Spinal cord (tissue), 10 donors: ENCODE data around the gene FBXL14. TPM values are rescaled to one million over a fixed set of nuclear protein-coding genes. Genes with fewer than 3 reads are reported as not detected.

Experiments
- DNase-seq, 6 donors: peaks; one replicate each; pipeline versions ENCODE4 v3.0.0 to v3.0.0-alpha.2; 2013 to 2015; ENCODE audit warnings: low spot score in 6 of 6, low read depth in 4 of 6
- H3K27ac ChIP-seq: one replicate; pipeline ENCODE4 v1.5.1; 2013; ENCODE audit warnings: low read depth, low read length, control low read depth
- H3K27me3 ChIP-seq: one replicate; pipeline ENCODE4 v1.6.1; 2013; ENCODE audit warnings: low read length; ENCODE audit not compliant: control insufficient read depth, insufficient read depth
- H3K36me3 ChIP-seq: one replicate; pipeline ENCODE4 v1.6.1; 2013; ENCODE audit warnings: low read length; ENCODE audit not compliant: control insufficient read depth, insufficient read depth
- H3K4me1 ChIP-seq: one replicate; pipeline ENCODE4 v1.6.1; 2013; ENCODE audit warnings: low read length; ENCODE audit not compliant: control insufficient read depth, insufficient read depth
- H3K4me3 ChIP-seq: one replicate; pipeline ENCODE4 v1.5.1; 2013; ENCODE audit warnings: low read depth, low read length, control low read depth
- H3K9me3 ChIP-seq: one replicate; pipeline ENCODE4 v1.6.1; 2013; ENCODE audit warnings: low read length; ENCODE audit not compliant: control insufficient read depth, insufficient read depth
- WGBS: methylation state at CpG from one replicate; pipeline ENCODE4 v1.1.5; 2013; ENCODE audit warnings: missing lambda C conversion rate; ENCODE audit not compliant: insufficient coverage; 5-methylcytosine and 5-hydroxymethylcytosine counted together
- polyA plus RNA-seq, 2 donors: library from polyadenylated mRNA; unstranded; fragments of 120-200 nt; gene quantifications; one replicate each; pipeline ENCODE4 v1.2.1, GENCODE V29; 2013; ENCODE audit not compliant: insufficient read length in 2 of 2
- total RNA-seq, 2 donors: library from RNA; depleted of rRNA in 1 of 2; stranded (reverse); fragments of 120-200 nt in 1 of 2; fragments of >200 nt in 1 of 2; gene quantifications; one replicate each; pipeline versions ENCODE4 v1.2.3 to v1.2.4, GENCODE V29; 2013 to 2014
- donor health status: healthy.

The FBXL14 gene
- total and polyA plus RNA-seq, 4 donors = 11.0 to 17.1 (median 15.8) TPM

GRCh38 chr12:1542599-1542998 is 51.8 kb downstream of the FBXL14 start:
- Histone ChIP-seq H3K36me3 (peaks cover 2% of the 10 kb centered on the region), H3K9me3 (no peaks in the 10 kb centered on the region), H3K4me1 (no peaks in the 10 kb centered on the region), H3K27me3 (no peaks in the 10 kb centered on the region), H3K4me3 (no peak overlapping the region), H3K27ac (no peak overlapping the region)
- 92% methylated on average over 4 of the region's 7 CpGs for WGBS
- DNase-seq = no peak

GRCh38 chr12:1540690-1541089 is 53.7 kb downstream of the FBXL14 start:
- no peaks in the 10 kb centered on the region for H3K36me3 ChIP-seq
- no peak for DNase-seq
- 100% methylated on average over 1 of the region's 6 CpGs for WGBS
- H3K9me3 ChIP-seq = no peaks in the 10 kb centered on the region
- no peaks in the 10 kb centered on the region for H3K4me1 ChIP-seq
- H3K27ac ChIP-seq = no peak overlapping the region
- H3K27me3 ChIP-seq = no peaks in the 10 kb centered on the region
- no peak overlapping the region for H3K4me3 ChIP-seq

- no peaks in the 10 kb centered on the region for H3K36me3 ChIP-seq
- DNase-seq = no peak
- H3K4me3 ChIP-seq = no peak overlapping the region
- 31% methylated on average over 7 of the region's 11 CpGs for WGBS
- H3K4me1 ChIP-seq = no peaks in the 10 kb centered on the region
- peaks cover 7% of the 10 kb centered on the region for H3K27me3 ChIP-seq
- H3K9me3 ChIP-seq = no peaks in the 10 kb centered on the region
- no peak overlapping the region for H3K27ac ChIP-seq
Measured at GRCh38 chr12:1539135-1539534, 55.2 kb downstream of the FBXL14 start.

GRCh38 chr12:1536817-1537216 is 57.6 kb downstream of the FBXL14 start:
- no peaks in the 10 kb centered on the region for H3K9me3 ChIP-seq
- H3K27me3 ChIP-seq = peaks cover 16% of the 10 kb centered on the region
- peaks cover 10% of the 10 kb centered on the region for H3K4me1 ChIP-seq
- no peak overlapping the region for H3K4me3 ChIP-seq
- WGBS = 95% methylated on average over 3 of the region's 4 CpGs
- H3K27ac ChIP-seq = no peak overlapping the region
- H3K36me3 ChIP-seq = no peaks in the 10 kb centered on the region
- DNase-seq = no peak

- 69% methylated on average over 3 of the region's 3 CpGs for WGBS
- H3K4me3 ChIP-seq = no peak overlapping the region
- no peaks in the 10 kb centered on the region for H3K36me3 ChIP-seq
- H3K9me3 ChIP-seq = no peaks in the 10 kb centered on the region
- peaks cover 25% of the 10 kb centered on the region for H3K27me3 ChIP-seq
- peaks cover 19% of the 10 kb centered on the region for H3K4me1 ChIP-seq
- no peak overlapping the region for H3K27ac ChIP-seq
- DNase-seq = no peak
Measured at GRCh38 chr12:1534748-1535147, 59.6 kb downstream of the FBXL14 start.

- Histone ChIP-seq H3K4me1 (peaks cover 22% of the 10 kb centered on the region), H3K4me3 (no peak overlapping the region), H3K9me3 (no peaks in the 10 kb centered on the region), H3K36me3 (no peaks in the 10 kb centered on the region), H3K27me3 (peaks cover 34% of the 10 kb centered on the region), H3K27ac (no peak overlapping the region)
- WGBS = 46% methylated on average over 10 of the region's 16 CpGs
- peak in 2 of 6 donors; percentile 45 for DNase-seq
Measured at GRCh38 chr12:1533602-1534304, 60.6 kb downstream of the FBXL14 start.

- Histone ChIP-seq H3K36me3 (no peaks in the 10 kb centered on the region), H3K27me3 (peaks cover 37% of the 10 kb centered on the region), H3K4me3 (no peak overlapping the region), H3K4me1 (peaks cover 22% of the 10 kb centered on the region), H3K9me3 (no peaks in the 10 kb centered on the region), H3K27ac (no peak overlapping the region)
- WGBS = 73% methylated on average over 6 of the region's 9 CpGs
- peak in 2 of 6 donors; percentile 34 to 39 for DNase-seq
Measured at GRCh38 chr12:1533205-1533601, 61.2 kb downstream of the FBXL14 start.

GRCh38 chr12:1532375-1533165 is 61.8 kb downstream of the FBXL14 start:
- Histone ChIP-seq H3K4me3 (no peak overlapping the region), H3K9me3 (no peaks in the 10 kb centered on the region), H3K4me1 (peaks cover 22% of the 10 kb centered on the region), H3K27ac (no peak overlapping the region), H3K36me3 (no peaks in the 10 kb centered on the region), H3K27me3 (peaks cover 37% of the 10 kb centered on the region)
- WGBS = 88% methylated on average over 4 of the region's 11 CpGs
- DNase-seq = peak in 2 of 6 donors; percentile 16 to 72

GRCh38 chr12:1531654-1532374 is 62.6 kb downstream of the FBXL14 start:
- H3K4me3 ChIP-seq = peak overlapping the region; percentile 44
- no peaks in the 10 kb centered on the region for H3K9me3 ChIP-seq
- H3K36me3 ChIP-seq = no peaks in the 10 kb centered on the region
- DNase-seq = peak in 1 of 6 donors; percentile 31
- H3K27me3 ChIP-seq = peaks cover 37% of the 10 kb centered on the region
- 54% methylated on average over 20 of the region's 26 CpGs for WGBS
- H3K27ac ChIP-seq = no peak overlapping the region
- H3K4me1 ChIP-seq = peaks cover 22% of the 10 kb centered on the region
